ENCODE measurements around the gene MLLT3. TPM values are rescaled to one million over a fixed set of nuclear protein-coding genes. Genes with fewer than 3 reads are reported as not detected.
A peak's percentile ranks its signal among the peaks of the same experiment; 100 is the strongest.

MLLT3 gene
- total and polyA plus RNA-seq, 2 donors (not counting 1 experiment from before 2014, with no cell fraction given), result 37.3 to 43.8 TPM

GRCh38 chr9:20442461-20443319 lies 179.6 kb downstream of the MLLT3 start:
- H3K4me2 ChIP-seq (ENCODE audit: extremely low read depth, insufficient read depth, low read length), result no peak overlapping the region
- no peak overlapping the region for H2AFZ ChIP-seq (ENCODE audit: low read length)
- no peak overlapping the region for H3K4me3 ChIP-seq (replicated peaks in 1 of 4; ENCODE audit: control extremely low read depth in 1 of 4, insufficient read depth in 1 of 4, low read depth in 3 of 4, low read length in 4 of 4)
- no peak overlapping the region for H3K27ac ChIP-seq (ENCODE audit: insufficient read depth, low read length)
- no peak for TF ChIP-seq EZH2 (IDR thresholded peaks at IDR 0.05; ENCODE audit: low read length, missing control alignments)
- TF ChIP-seq CTCF (conservative IDR thresholded peaks at IDR 0.05 in 1 of 2, IDR thresholded peaks at IDR 0.05 in 1 of 2; ENCODE audit: low read depth in 1 of 2, low read length in 2 of 2), result no peak
- no peaks in the 10 kb centered on the region for H3K36me3 ChIP-seq (ENCODE audit: control insufficient read depth, insufficient read depth, low read length)
- no peak overlapping the region for H3K9ac ChIP-seq (ENCODE audit: insufficient read depth, low read length)
- no peaks in the 10 kb centered on the region for H3K9me3 ChIP-seq (ENCODE audit: control insufficient read depth, insufficient read depth, low read depth, low read length)
- no peaks in the 10 kb centered on the region for H3K27me3 ChIP-seq (ENCODE audit: control insufficient read depth, insufficient read depth, low read length)
- H3K4me1 ChIP-seq (ENCODE audit: control insufficient read depth, extremely low read depth, insufficient read depth, low read length), result no peaks in the 10 kb centered on the region
- peaks cover 3% of the 10 kb centered on the region for H4K20me1 ChIP-seq (ENCODE audit: control insufficient read depth, extremely low read depth, insufficient read depth, low read length)
- no peaks in the 10 kb centered on the region for H3K79me2 ChIP-seq (ENCODE audit: control insufficient read depth, insufficient read depth, low read length)
- no peak for DNase-seq (ENCODE audit: low read depth in 2 of 2)

GRCh38 chr9:20441711-20442423 lies 180.4 kb downstream of the MLLT3 start:
- H3K36me3 ChIP-seq (ENCODE audit: control insufficient read depth, insufficient read depth, low read length), result no peaks in the 10 kb centered on the region
- TF ChIP-seq CTCF (conservative IDR thresholded peaks at IDR 0.05 in 1 of 2, IDR thresholded peaks at IDR 0.05 in 1 of 2; ENCODE audit: low read depth in 1 of 2, low read length in 2 of 2), result no peak
- TF ChIP-seq EZH2 (IDR thresholded peaks at IDR 0.05; ENCODE audit: low read length, missing control alignments), result no peak
- H3K9me3 ChIP-seq (ENCODE audit: control insufficient read depth, insufficient read depth, low read depth, low read length), result no peaks in the 10 kb centered on the region
- no peak overlapping the region for H3K9ac ChIP-seq (ENCODE audit: insufficient read depth, low read length)
- H3K4me2 ChIP-seq (ENCODE audit: extremely low read depth, insufficient read depth, low read length), result no peak overlapping the region
- H3K27ac ChIP-seq (ENCODE audit: insufficient read depth, low read length), result no peak overlapping the region
- no peaks in the 10 kb centered on the region for H3K27me3 ChIP-seq (ENCODE audit: control insufficient read depth, insufficient read depth, low read length)
- H3K79me2 ChIP-seq (ENCODE audit: control insufficient read depth, insufficient read depth, low read length), result no peaks in the 10 kb centered on the region
- no peak overlapping the region for H3K4me3 ChIP-seq (replicated peaks in 1 of 4; ENCODE audit: control extremely low read depth in 1 of 4, insufficient read depth in 1 of 4, low read depth in 3 of 4, low read length in 4 of 4)
- no peak overlapping the region for H2AFZ ChIP-seq (ENCODE audit: low read length)
- H3K4me1 ChIP-seq (ENCODE audit: control insufficient read depth, extremely low read depth, insufficient read depth, low read length), result no peaks in the 10 kb centered on the region
- DNase-seq (ENCODE audit: low read depth in 2 of 2), result peak; percentile 13 to 76
- peaks cover 3% of the 10 kb centered on the region for H4K20me1 ChIP-seq (ENCODE audit: control insufficient read depth, extremely low read depth, insufficient read depth, low read length)

GRCh38 chr9:20441166-20441565 lies 181.1 kb downstream of the MLLT3 start:
- Histone ChIP-seq H3K9ac (ENCODE audit: insufficient read depth, low read length) (no peak overlapping the region), H3K4me1 (ENCODE audit: control insufficient read depth, extremely low read depth, insufficient read depth, low read length) (no peaks in the 10 kb centered on the region), H2AFZ (ENCODE audit: low read length) (no peak overlapping the region), H3K36me3 (ENCODE audit: control insufficient read depth, insufficient read depth, low read length) (no peaks in the 10 kb centered on the region), H3K27me3 (ENCODE audit: control insufficient read depth, insufficient read depth, low read length) (no peaks in the 10 kb centered on the region), H3K9me3 (ENCODE audit: control insufficient read depth, insufficient read depth, low read depth, low read length) (no peaks in the 10 kb centered on the region), H4K20me1 (ENCODE audit: control insufficient read depth, extremely low read depth, insufficient read depth, low read length) (no peaks in the 10 kb centered on the region), H3K4me2 (ENCODE audit: extremely low read depth, insufficient read depth, low read length) (no peak overlapping the region), H3K79me2 (ENCODE audit: control insufficient read depth, insufficient read depth, low read length) (no peaks in the 10 kb centered on the region), H3K27ac (ENCODE audit: insufficient read depth, low read length) (no peak overlapping the region), H3K4me3 (replicated peaks in 1 of 4; ENCODE audit: control extremely low read depth in 1 of 4, insufficient read depth in 1 of 4, low read depth in 3 of 4, low read length in 4 of 4) (no peak overlapping the region)
- DNase-seq (ENCODE audit: low read depth in 2 of 2), result no peak
- TF ChIP-seq CTCF (conservative IDR thresholded peaks at IDR 0.05 in 1 of 2, IDR thresholded peaks at IDR 0.05 in 1 of 2; ENCODE audit: low read depth in 1 of 2, low read length in 2 of 2) (no peak), EZH2 (IDR thresholded peaks at IDR 0.05; ENCODE audit: low read length, missing control alignments) (no peak)
